ENCODE measurements around the gene USP46. TPM values are rescaled to one million over a fixed set of nuclear protein-coding genes. Genes with fewer than 3 reads are reported as not detected.

USP46 gene
- total and polyA plus RNA-seq, 4 experiments from 2014 or later: 6.4 to 26.9 (median 18.9) TPM

DNA sequence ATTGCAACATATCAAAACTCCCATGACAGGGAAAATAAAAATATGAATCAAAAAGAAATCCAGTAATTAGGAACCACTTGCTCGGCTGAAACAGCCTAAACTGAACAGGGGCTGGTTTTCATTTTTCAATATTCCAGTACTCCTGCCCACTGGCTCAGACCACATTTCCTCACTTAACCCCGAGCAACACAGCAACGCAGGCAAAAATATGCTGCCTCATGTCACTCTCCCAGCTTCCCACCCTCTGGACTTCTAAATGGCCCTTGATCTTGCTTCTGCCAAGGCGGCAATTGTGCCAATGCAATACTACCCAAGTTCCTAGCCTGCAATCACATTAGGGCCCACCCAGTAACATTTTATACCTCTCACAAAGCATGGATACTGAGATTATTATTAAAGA lies 30.6 kb downstream of the USP46 start:
- intact Hi-C loops (cut with micrococcal nuclease): no loop called here
- Histone ChIP-seq H3K27ac (ENCODE audit: low read depth, low read length) (no peak overlapping the region), H3K4me1 (ENCODE audit: insufficient read depth, low read length) (no peaks in the 10 kb centered on the region), H3K36me3 (ENCODE audit: insufficient read depth, low read length) (no peaks in the 10 kb centered on the region), H3K27me3 (ENCODE audit: insufficient read depth, low read length) (no peaks in the 10 kb centered on the region), H3K4me3 (ENCODE audit: low read length in 2 of 2) (no peak overlapping the region), H3K9me3 (ENCODE audit: control insufficient read depth in 1 of 2, low read length in 2 of 2) (no peaks in the 10 kb centered on the region)
- Mint-ChIP-seq H3K4me1 (peaks cover 7 to 15% (median 10%) of the 10 kb centered on the region in 4 donors), H3K27ac (peak overlapping the region in 1 of 7 donors; percentile 53), H3K36me3 (peaks cover 32 to 48% of the 10 kb centered on the region in 2 donors), H3K27me3 (no peaks in the 10 kb centered on the region), H3K4me3 (no peak overlapping the region), H3K9me3 (no peaks in the 10 kb centered on the region)
- ChIA-PET CTCF (ENCODE audit: partially characterized antibody) (no interaction called here), POLR2A (ENCODE audit: partially characterized antibody) (interaction anchor here (1.0 kb wide), 1 partner anchor 29 kb away, joined by 3 read pairs; no protein-coding TSS in a partner anchor)
- DNase-seq: no peak

- Mint-ChIP-seq H3K4me1 (peaks cover 2 to 12% (median 6%) of the 10 kb centered on the region in 4 donors), H3K36me3 (peaks cover 34 to 52% of the 10 kb centered on the region in 2 donors), H3K9me3 (no peaks in the 10 kb centered on the region), H3K27me3 (no peaks in the 10 kb centered on the region), H3K27ac (peak overlapping the region in 1 of 7 donors; percentile 44), H3K4me3 (no peak overlapping the region)
- ChIA-PET POLR2A (ENCODE audit: partially characterized antibody) (no interaction called here), CTCF (ENCODE audit: partially characterized antibody) (no interaction called here)
- no peak for DNase-seq
- H3K9me3 ChIP-seq (ENCODE audit: control insufficient read depth in 1 of 2, low read length in 2 of 2): no peaks in the 10 kb centered on the region
- no peak overlapping the region for H3K4me3 ChIP-seq (ENCODE audit: low read length in 2 of 2)
- no peaks in the 10 kb centered on the region for H3K27me3 ChIP-seq (ENCODE audit: insufficient read depth, low read length)
- no peaks in the 10 kb centered on the region for H3K36me3 ChIP-seq (ENCODE audit: insufficient read depth, low read length)
- H3K27ac ChIP-seq (ENCODE audit: low read depth, low read length): no peak overlapping the region
- intact Hi-C loops (cut with micrococcal nuclease): no loop called here
- H3K4me1 ChIP-seq (ENCODE audit: insufficient read depth, low read length): no peaks in the 10 kb centered on the region
These were observed 31.2 kb downstream of the USP46 start for GRCh38 chr4:52627876-52628275.

GRCh38 chr4:52625216-52625615 lies 33.9 kb downstream of the USP46 start:
- POLR2A ChIA-PET (ENCODE audit: partially characterized antibody): no interaction called here
- DNase-seq: no peak
- Mint-ChIP-seq H3K36me3 (peaks cover 49 to 70% of the 10 kb centered on the region in 2 donors), H3K4me1 (peaks cover 8 to 17% (median 12%) of the 10 kb centered on the region in 4 donors), H3K27me3 (no peaks in the 10 kb centered on the region), H3K9me3 (no peaks in the 10 kb centered on the region), H3K27ac (no peak overlapping the region), H3K4me3 (no peak overlapping the region)
- CTCF ChIA-PET (ENCODE audit: partially characterized antibody): interaction anchor here (0.8 kb wide), 1 partner anchor 22 kb away, joined by 4 read pairs; no protein-coding TSS in a partner anchor
- H3K4me3 ChIP-seq (ENCODE audit: low read length in 2 of 2): no peak overlapping the region
- no peaks in the 10 kb centered on the region for H3K36me3 ChIP-seq (ENCODE audit: insufficient read depth, low read length)
- no peaks in the 10 kb centered on the region for H3K27me3 ChIP-seq (ENCODE audit: insufficient read depth, low read length)
- peaks cover 4% of the 10 kb centered on the region for H3K4me1 ChIP-seq (ENCODE audit: insufficient read depth, low read length)
- intact Hi-C loops (cut with micrococcal nuclease): no loop called here
- no peak overlapping the region for H3K27ac ChIP-seq (ENCODE audit: low read depth, low read length)
- H3K9me3 ChIP-seq (ENCODE audit: control insufficient read depth in 1 of 2, low read length in 2 of 2): no peaks in the 10 kb centered on the region

GRCh38 chr4:52622564-52622963 lies 36.5 kb downstream of the USP46 start:
- Mint-ChIP-seq H3K4me1 (peaks cover 21 to 41% (median 31%) of the 10 kb centered on the region in 4 donors), H3K27me3 (no peaks in the 10 kb centered on the region), H3K27ac (peak overlapping the region in 1 of 7 donors; percentile 2), H3K9me3 (no peaks in the 10 kb centered on the region), H3K36me3 (peaks cover 41 to 56% of the 10 kb centered on the region in 2 donors), H3K4me3 (no peak overlapping the region)
- POLR2A ChIA-PET (ENCODE audit: partially characterized antibody): no interaction called here
- CTCF ChIA-PET (ENCODE audit: partially characterized antibody): no interaction called here
- intact Hi-C loops (cut with micrococcal nuclease): no loop called here
- DNase-seq: no peak
- Histone ChIP-seq H3K4me3 (ENCODE audit: low read length in 2 of 2) (no peak overlapping the region), H3K27ac (ENCODE audit: low read depth, low read length) (no peak overlapping the region), H3K27me3 (ENCODE audit: insufficient read depth, low read length) (no peaks in the 10 kb centered on the region), H3K36me3 (ENCODE audit: insufficient read depth, low read length) (no peaks in the 10 kb centered on the region), H3K9me3 (ENCODE audit: control insufficient read depth in 1 of 2, low read length in 2 of 2) (no peaks in the 10 kb centered on the region), H3K4me1 (ENCODE audit: insufficient read depth, low read length) (peaks cover 31% of the 10 kb centered on the region)

DNA sequence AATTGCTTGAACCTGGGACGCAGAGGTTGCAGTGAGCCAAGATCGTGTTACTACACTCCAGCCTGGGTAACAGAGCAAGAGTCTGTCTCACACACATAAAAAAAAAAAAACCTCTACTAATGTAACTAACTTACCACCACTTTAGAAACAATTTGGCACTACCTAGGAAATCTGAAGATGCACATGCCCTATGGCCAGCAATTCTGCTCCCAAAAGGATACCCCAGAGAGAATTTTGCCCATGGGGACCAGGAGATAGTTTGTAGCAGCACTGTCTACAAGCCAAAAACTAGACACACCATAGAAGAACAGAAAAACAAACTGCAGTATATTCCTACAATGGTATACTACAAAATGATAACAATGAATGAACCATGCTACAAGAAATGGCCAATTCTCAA lies 37.5 kb downstream of the USP46 start:
- Mint-ChIP-seq H3K4me1 (peaks cover 25 to 48% (median 36%) of the 10 kb centered on the region in 4 donors), H3K27ac (peak overlapping the region in 3 of 7 donors; percentile 12 to 81 (median 60)), H3K36me3 (peaks cover 36 to 48% of the 10 kb centered on the region in 2 donors), H3K4me3 (no peak overlapping the region), H3K27me3 (no peaks in the 10 kb centered on the region), H3K9me3 (no peaks in the 10 kb centered on the region)
- Histone ChIP-seq H3K27ac (ENCODE audit: low read depth, low read length) (no peak overlapping the region), H3K4me3 (ENCODE audit: low read length in 2 of 2) (no peak overlapping the region), H3K9me3 (ENCODE audit: control insufficient read depth in 1 of 2, low read length in 2 of 2) (no peaks in the 10 kb centered on the region), H3K4me1 (ENCODE audit: insufficient read depth, low read length) (peaks cover 41% of the 10 kb centered on the region), H3K36me3 (ENCODE audit: insufficient read depth, low read length) (no peaks in the 10 kb centered on the region), H3K27me3 (ENCODE audit: insufficient read depth, low read length) (no peaks in the 10 kb centered on the region)
- DNase-seq: no peak
- ChIA-PET POLR2A (ENCODE audit: partially characterized antibody) (no interaction called here), CTCF (ENCODE audit: partially characterized antibody) (no interaction called here)
- intact Hi-C loops (cut with micrococcal nuclease): no loop called here

DNA sequence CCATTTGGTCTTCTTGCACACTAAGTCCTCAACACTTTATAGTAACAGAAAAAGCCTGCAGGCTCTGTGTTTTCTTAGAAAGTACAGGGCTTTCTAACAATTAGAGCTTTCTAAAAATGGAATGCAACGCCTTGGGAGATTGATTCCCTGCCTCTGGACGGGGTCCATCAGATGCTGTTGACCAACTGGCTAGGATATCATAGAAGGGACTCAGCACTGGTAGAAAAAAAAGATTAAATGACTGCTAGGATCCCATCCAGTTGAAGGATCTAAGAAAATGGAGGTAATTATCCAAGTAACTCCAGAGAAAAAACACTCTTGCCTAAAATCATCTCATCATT lies 39.5 kb downstream of the USP46 start:
- Mint-ChIP-seq H3K4me1 (peaks cover 39 to 62% (median 49%) of the 10 kb centered on the region in 4 donors), H3K27me3 (no peaks in the 10 kb centered on the region), H3K4me3 (peak overlapping the region in 1 of 8 donors; percentile 25), H3K27ac (peak overlapping the region in 4 of 7 donors; percentile 65 to 82 (median 71)), H3K9me3 (no peaks in the 10 kb centered on the region), H3K36me3 (peaks cover 22 to 30% of the 10 kb centered on the region in 2 donors)
- DNase-seq: no peak
- H3K9me3 ChIP-seq (ENCODE audit: control insufficient read depth in 1 of 2, low read length in 2 of 2): no peaks in the 10 kb centered on the region
- no peaks in the 10 kb centered on the region for H3K27me3 ChIP-seq (ENCODE audit: insufficient read depth, low read length)
- CTCF ChIA-PET (ENCODE audit: partially characterized antibody): interaction anchor here (1.3 kb wide), 1 partner anchor 32 kb away, joined by 3 read pairs; no protein-coding TSS in a partner anchor
- no peak overlapping the region for H3K27ac ChIP-seq (ENCODE audit: low read depth, low read length)
- intact Hi-C loops (cut with micrococcal nuclease): loop anchor here (5.0 kb wide), 1 partner anchor 38 kb away; the partner anchor contains the start of gene USP46
- no peaks in the 10 kb centered on the region for H3K36me3 ChIP-seq (ENCODE audit: insufficient read depth, low read length)
- H3K4me1 ChIP-seq (ENCODE audit: insufficient read depth, low read length): peaks cover 50% of the 10 kb centered on the region
- H3K4me3 ChIP-seq (ENCODE audit: low read length in 2 of 2): no peak overlapping the region
- POLR2A ChIA-PET (ENCODE audit: partially characterized antibody): interaction anchor here (0.6 to 1.5 kb wide), 2 partner anchors 39 to 93 kb away, joined by 3 to 4 read pairs; no protein-coding TSS in a partner anchor

DNA sequence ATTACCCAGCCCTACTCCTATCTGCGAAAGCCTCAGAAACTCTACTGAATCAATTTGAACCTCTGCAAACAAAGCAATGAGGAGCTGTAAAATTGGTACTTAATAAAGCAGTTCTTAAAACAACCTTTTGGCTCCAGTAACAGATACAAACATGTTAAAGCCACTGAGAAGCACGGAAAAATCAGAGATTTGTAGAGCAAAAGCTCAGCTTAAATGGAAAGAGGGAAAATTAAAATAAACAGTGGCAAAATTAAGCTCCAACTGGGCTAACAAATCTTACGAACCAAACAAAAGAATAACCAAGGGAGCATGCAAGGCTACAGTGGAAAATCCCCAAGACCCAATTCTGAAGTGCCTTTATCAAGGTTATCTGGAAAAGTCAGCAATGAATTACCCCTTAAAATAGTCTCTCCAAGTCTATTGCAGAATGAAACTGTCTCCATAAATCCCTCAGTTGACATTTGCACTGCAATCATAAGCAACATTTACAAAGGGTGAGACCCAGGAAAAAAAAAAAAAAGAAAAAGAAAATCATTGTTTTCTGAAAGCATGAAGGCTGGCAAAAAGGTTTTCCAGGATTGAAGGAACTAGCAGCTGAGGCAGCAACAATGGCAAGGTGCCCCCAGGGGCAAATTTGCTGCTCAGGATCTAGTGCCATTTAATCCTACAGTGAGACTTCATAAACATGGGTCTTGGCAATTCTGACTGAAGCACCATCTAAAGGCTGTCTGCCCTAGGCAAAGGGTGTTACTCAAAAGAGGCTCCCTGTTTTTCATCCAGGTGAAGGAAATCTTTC lies 40.1 kb downstream of the USP46 start:
- Mint-ChIP-seq H3K4me3 (peak overlapping the region in 4 of 8 donors; percentile 17 to 52 (median 26)), H3K9me3 (no peaks in the 10 kb centered on the region), H3K4me1 (peaks cover 38 to 62% (median 49%) of the 10 kb centered on the region in 4 donors), H3K36me3 (peaks cover 20 to 29% of the 10 kb centered on the region in 2 donors), H3K27me3 (no peaks in the 10 kb centered on the region), H3K27ac (peak overlapping the region in 5 of 7 donors; percentile 36 to 82 (median 65))
- Histone ChIP-seq H3K27ac (ENCODE audit: low read depth, low read length) (no peak overlapping the region), H3K4me1 (ENCODE audit: insufficient read depth, low read length) (peaks cover 50% of the 10 kb centered on the region), H3K36me3 (ENCODE audit: insufficient read depth, low read length) (no peaks in the 10 kb centered on the region), H3K27me3 (ENCODE audit: insufficient read depth, low read length) (no peaks in the 10 kb centered on the region), H3K4me3 (ENCODE audit: low read length in 2 of 2) (no peak overlapping the region), H3K9me3 (ENCODE audit: control insufficient read depth in 1 of 2, low read length in 2 of 2) (no peaks in the 10 kb centered on the region)
- POLR2A ChIA-PET (ENCODE audit: partially characterized antibody): interaction anchor here (0.6 to 2.7 kb wide), 2 partner anchors 93 to 94 kb away, joined by 3 to 12 read pairs; no protein-coding TSS in a partner anchor
- intact Hi-C loops (cut with micrococcal nuclease): loop anchor here (5.0 kb wide), 1 partner anchor 38 kb away; the partner anchor contains the start of gene USP46
- DNase-seq: no peak
- CTCF ChIA-PET (ENCODE audit: partially characterized antibody): interaction anchor here (1.3 kb wide), 1 partner anchor 31 kb away, joined by 3 read pairs; no protein-coding TSS in a partner anchor
